Activated CD4-positive, alpha-beta T cell treated with anti-CD3 and anti-CD28 coated beads, Interleukin-2, amount 10 ng/mL, durations not matched to agents 24 days and 14 days (primary cell): ENCODE measurements around the gene MBD2. TPM values are rescaled to one million over a fixed set of nuclear protein-coding genes. Genes with fewer than 3 reads are reported as not detected.

Experiments used
- DNase-seq: peaks from one replicate; pipeline ENCODE4 v3.0.0; 2022
- H3K27ac Mint-ChIP-seq: one replicate; pipeline ENCODE4 v1.8.0; 2022; ENCODE audit warnings: mild to moderate bottlenecking, mixed read lengths
- H3K27me3 Mint-ChIP-seq: one replicate; pipeline ENCODE4 v1.8.0; 2022; ENCODE audit warnings: mixed read lengths
- H3K36me3 Mint-ChIP-seq: one replicate; pipeline ENCODE4 v1.8.0; 2022; ENCODE audit warnings: low read depth, mild to moderate bottlenecking, mixed read lengths
- H3K4me1 Mint-ChIP-seq: one replicate; pipeline ENCODE4 v1.8.0; 2021; ENCODE audit warnings: mixed read lengths
- H3K4me3 Mint-ChIP-seq: one replicate; pipeline ENCODE4 v1.8.0; 2022; ENCODE audit warnings: mild to moderate bottlenecking, moderate library complexity, mixed read lengths
- H3K9me3 Mint-ChIP-seq: one replicate; pipeline ENCODE4 v1.8.0; 2021; ENCODE audit warnings: mixed read lengths
- intact Hi-C: fragments of 100-400 bp; cut with micrococcal nuclease; formaldehyde crosslinking; loops from one replicate; pipeline ENCODE4 v1.15.1; 2023
- total RNA-seq: library from RNA; stranded (reverse); gene quantifications from 2 replicates; pipeline ENCODE4 v1.2.3, GENCODE V29; 2022

Gene MBD2
- total RNA-seq, 1 donor from 2014 or later: 200 TPM

GRCh38 chr18:54117853-54118773, 106.4 kb downstream of the MBD2 start:
- H3K27me3 Mint-ChIP-seq: peaks cover 10% of the 10 kb centered on the region
- DNase-seq: no peak
- no peaks in the 10 kb centered on the region for H3K9me3 Mint-ChIP-seq
- no peak overlapping the region for H3K27ac Mint-ChIP-seq
- peaks cover 9% of the 10 kb centered on the region for H3K4me1 Mint-ChIP-seq
- intact Hi-C loops: loop anchor here (5.0 kb wide), 1 partner anchor 431 kb away; no protein-coding TSS in a partner anchor
- no peaks in the 10 kb centered on the region for H3K36me3 Mint-ChIP-seq
- H3K4me3 Mint-ChIP-seq: no peak overlapping the region

DNA sequence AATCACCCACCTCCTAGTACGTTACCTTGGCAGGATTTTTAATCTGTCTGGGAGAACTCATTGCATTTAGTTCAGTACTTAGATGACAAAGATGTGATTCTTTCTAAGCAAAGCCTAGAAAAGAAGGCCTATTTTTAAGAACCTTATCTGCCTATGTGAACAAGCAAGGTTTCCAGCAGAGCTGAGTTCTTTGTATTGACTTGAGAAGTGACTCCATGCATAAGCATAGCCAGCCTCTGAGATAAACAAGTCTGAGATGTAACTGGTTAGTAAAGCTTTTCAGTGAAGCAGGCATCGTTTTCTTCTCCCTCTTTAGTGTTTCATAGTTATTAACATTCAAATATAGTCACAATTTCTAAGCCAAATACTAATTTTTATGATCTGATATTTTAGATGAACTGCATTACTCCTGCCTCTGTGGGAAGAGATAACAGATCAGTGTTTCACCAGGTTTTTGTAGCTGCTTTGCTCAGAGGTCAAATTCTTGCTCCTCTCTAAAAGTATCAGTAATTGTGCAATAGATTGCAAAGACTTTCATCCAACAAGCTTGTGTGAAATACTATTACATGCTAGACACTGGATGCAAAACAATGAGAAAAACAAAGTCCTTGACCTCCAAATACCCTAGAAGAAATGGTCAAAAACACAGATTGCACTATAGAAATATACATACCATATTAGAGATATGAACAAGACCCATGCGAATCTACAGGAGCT, 107.8 kb downstream of the MBD2 start:
- DNase-seq: no peak
- H3K27ac Mint-ChIP-seq: no peak overlapping the region
- intact Hi-C loops: loop anchor here (5.0 kb wide), 1 partner anchor 429 kb away; no protein-coding TSS in a partner anchor
- H3K9me3 Mint-ChIP-seq: no peaks in the 10 kb centered on the region
- no peaks in the 10 kb centered on the region for H3K36me3 Mint-ChIP-seq
- H3K27me3 Mint-ChIP-seq: peaks cover 17% of the 10 kb centered on the region
- H3K4me3 Mint-ChIP-seq: no peak overlapping the region
- peaks cover 9% of the 10 kb centered on the region for H3K4me1 Mint-ChIP-seq

DNA sequence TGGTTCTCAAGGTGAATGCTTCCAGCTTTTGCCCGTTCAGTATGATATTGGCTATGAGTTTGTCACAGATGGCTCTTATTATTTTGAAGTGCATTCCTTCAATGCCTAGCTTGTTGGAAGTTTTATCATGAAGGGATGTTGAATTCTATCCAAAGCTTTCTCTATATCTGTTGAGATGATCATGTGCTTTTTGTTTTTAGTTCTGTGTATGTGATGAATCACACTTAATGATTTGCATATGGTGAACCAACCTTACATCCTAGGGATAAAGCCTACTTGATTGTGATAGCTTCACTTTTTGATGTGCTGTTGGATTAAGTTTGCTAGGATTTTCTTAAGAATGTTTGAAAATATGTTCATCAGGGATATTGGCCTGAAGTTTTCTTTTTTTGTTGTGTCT, 112.1 kb downstream of the MBD2 start:
- Mint-ChIP-seq H3K4me3 (no peak overlapping the region), H3K4me1 (no peaks in the 10 kb centered on the region), H3K36me3 (no peaks in the 10 kb centered on the region), H3K27me3 (peaks cover 38% of the 10 kb centered on the region), H3K27ac (no peak overlapping the region), H3K9me3 (no peaks in the 10 kb centered on the region)
- intact Hi-C loops: no loop called here
- DNase-seq: no peak

DNA sequence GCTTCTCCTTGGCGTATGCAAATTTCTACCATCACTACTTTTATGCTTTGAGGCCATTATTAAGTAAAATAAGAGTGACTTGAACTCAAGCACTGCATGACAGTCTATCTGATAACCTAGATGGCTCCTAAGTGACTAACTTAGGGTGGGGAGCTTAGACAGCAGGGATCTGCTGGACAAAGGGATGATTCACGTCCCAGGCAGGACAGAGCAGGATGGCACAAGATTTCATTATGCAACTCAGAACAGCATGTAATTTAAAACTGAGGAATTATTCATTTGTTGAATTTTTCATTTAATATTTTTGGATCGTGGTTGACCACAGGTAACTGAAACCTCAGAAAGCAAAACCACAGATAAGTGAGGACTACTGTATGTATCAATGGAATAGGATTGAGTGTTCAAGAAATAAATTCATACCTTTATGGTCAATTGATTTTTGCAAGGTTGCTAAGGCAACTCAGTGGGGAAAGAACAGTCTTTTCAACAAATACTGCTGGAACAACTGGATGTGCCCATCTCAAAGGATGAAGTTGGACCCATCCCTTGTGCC, 115.3 kb downstream of the MBD2 start:
- Mint-ChIP-seq H3K36me3 (no peaks in the 10 kb centered on the region), H3K27me3 (peaks cover 31% of the 10 kb centered on the region), H3K9me3 (no peaks in the 10 kb centered on the region), H3K4me1 (no peaks in the 10 kb centered on the region), H3K4me3 (no peak overlapping the region), H3K27ac (no peak overlapping the region)
- intact Hi-C loops: no loop called here
- DNase-seq: no peak

GRCh38 chr18:54102123-54102522, 122.3 kb downstream of the MBD2 start:
- H3K27ac Mint-ChIP-seq: no peak overlapping the region
- no peaks in the 10 kb centered on the region for H3K9me3 Mint-ChIP-seq
- no peak for DNase-seq
- H3K4me3 Mint-ChIP-seq: no peak overlapping the region
- intact Hi-C loops: no loop called here
- peaks cover 5% of the 10 kb centered on the region for H3K27me3 Mint-ChIP-seq
- H3K36me3 Mint-ChIP-seq: no peaks in the 10 kb centered on the region
- no peaks in the 10 kb centered on the region for H3K4me1 Mint-ChIP-seq

Other genes with a start within 250 kb of the MBD2 start
- gene POLI, start 44.8 kb upstream of the MBD2 start, total RNA-seq: 12.1 and 15.1 TPM in 2 replicates
- gene STARD6, start 133.2 kb upstream of the MBD2 start, total RNA-seq: not detected in 2 replicates
- gene C18orf54, start 133.2 kb upstream of the MBD2 start, total RNA-seq: 10.9 and 12.8 TPM in 2 replicates